Lung microvascular endothelial cell (primary cell): ENCODE data around the gene BBS1. TPM values are rescaled to one million over a fixed set of nuclear protein-coding genes. Genes with fewer than 3 reads are reported as not detected.
"Not testable (repeated sequence)": the region's sequence is repeated elsewhere in the genome, so short reads cannot be mapped to it uniquely, and the experiment has no call there.

Experiments used
- DNase-seq, 2 donors: peaks; one replicate each; pipeline versions ENCODE4 v3.0.0 to v3.0.0-alpha.2; 2010; ENCODE audit warnings: low read depth in 2 of 2
- total RNA-seq: library from RNA; depleted of rRNA; stranded (reverse); fragments of >200 nt; gene quantifications from 2 replicates; pipeline ENCODE4 v1.2.1, GENCODE V29; 2014

BBS1 gene
- total RNA-seq, 1 donor from 2014 or later: 12.1 TPM

DNA sequence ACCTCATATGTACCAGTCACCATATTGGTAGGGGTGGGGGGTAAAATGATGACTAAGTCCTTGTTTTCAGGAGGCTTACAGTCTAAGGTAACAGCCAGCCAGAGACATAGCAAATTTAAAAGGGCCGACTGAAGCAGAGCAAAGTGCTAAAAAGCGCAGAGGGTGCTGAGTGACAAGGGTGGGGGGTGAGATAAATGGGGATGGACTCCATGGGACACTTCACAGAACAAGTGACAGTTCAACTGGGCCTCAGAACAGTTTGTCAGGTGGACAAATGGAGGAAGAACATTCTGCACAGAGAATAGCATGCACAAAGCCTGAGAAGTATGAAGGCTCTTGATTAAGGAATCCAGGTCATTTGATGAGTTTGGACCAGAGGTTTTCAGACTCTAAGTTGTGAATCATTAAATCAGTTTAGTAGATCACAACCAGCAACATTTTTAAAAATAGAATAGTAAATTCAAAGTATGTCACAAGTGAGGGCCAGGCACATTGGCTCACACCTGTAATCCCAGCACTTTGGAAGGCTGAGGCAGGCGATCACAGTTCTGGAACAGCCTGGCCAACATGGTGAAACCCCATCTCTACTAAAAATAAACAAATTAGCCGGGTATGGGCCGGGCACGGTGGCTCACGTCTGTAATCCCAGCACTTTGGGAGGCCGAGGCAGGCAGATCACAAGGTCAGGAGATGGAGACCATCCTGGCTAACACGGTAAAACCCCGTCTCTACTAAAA, 14.0 kb downstream of the BBS1 start:
- DNase-seq: no peak

DNA sequence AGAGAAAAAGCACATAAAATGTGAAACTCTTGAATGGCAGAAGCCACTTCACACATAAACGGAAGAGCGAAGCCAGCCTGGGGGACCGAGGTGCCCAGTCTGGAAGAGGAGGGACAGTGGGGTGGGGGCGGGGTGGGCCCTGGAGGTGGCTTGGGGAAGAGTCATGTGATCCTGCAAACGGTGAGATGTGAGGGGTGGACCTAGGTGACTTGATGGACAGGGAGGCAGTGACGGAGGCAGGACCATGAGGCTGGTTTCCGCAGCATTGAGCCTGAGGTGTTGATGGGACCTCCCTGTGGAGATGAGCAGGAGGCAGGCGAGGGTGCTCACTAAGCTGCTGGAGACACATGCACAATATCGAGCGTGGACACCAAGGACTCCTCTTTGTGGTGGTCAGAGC, 18.6 kb downstream of the BBS1 start:
- DNase-seq: no peak

DNA sequence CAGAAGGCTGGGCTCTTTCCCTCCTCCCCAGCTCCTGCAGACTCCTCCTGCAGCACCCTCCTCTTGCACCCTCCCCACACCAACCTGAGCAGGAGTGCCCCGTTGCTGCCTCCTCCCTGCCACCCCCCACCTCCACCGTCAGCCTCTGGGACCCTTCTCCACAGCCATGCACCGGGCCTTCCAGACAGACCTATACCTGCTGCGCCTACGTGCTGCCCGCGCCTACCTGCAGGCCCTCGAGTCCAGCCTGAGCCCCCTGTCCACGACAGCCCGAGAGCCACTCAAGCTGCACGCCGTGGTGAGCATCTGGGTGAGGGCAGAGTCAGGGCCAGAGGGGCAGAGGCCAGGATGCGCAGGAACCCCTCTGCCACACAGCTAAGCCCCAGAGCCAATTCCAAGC, 19.2 kb downstream of the BBS1 start:
- no peak for DNase-seq

DNA sequence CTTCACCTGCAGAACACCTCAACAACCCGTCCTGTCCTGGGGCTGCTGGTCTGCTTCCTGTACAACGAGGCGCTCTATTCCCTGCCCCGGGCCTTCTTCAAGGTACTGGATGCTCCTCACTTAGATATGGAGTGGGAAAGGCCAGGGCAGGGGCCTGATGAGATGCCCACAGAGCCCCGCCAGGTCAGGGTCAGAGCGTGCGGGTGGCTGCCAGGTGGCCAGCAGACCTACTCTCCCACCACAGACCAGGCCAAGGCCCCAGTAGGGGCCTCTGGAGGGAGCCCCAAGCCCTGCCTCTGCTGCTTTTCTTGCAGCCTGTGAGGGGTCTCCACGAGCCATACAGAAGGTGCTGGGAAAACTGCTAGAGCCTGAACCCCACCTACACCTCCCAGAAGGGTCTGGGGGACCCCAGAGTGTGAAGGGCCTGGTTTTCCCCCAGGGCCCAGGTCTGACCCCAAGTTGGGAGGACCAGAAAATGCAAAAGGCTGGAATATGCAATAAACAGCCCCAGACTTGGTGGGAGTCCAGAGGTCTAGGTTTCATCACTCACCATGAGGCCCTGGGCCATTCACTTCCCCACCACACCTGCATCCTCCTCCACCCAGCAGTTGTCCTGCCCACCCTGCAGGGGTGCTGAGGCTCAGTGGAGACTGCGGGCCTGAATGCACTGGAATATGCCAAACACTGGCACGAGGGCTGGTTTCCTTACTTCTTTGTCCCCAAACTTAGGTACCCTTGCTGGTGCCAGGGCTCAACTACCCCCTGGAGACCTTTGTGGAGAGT, 20.7 kb downstream of the BBS1 start:
- DNase-seq: no peak

DNA sequence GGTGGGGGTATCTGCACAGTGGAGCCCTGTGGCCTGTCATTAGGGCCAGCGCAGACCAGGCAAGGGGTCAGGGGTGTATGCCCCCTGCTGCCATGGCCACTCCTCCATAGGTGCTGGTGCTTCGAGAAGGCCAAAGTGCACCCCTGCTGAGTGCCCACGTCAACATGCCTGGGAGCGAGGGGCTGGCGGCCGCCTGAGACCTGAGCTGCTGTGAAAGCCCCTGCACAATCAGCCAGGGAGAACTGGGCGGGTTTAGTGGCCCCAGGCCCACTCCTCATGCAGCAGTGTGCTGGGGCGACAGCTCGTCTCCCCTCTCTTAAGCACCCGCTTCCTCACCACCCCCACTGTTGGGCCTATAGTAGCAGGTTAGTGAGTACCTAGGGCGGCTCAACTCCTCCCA, 21.4 kb downstream of the BBS1 start:
- no peak for DNase-seq

DNA sequence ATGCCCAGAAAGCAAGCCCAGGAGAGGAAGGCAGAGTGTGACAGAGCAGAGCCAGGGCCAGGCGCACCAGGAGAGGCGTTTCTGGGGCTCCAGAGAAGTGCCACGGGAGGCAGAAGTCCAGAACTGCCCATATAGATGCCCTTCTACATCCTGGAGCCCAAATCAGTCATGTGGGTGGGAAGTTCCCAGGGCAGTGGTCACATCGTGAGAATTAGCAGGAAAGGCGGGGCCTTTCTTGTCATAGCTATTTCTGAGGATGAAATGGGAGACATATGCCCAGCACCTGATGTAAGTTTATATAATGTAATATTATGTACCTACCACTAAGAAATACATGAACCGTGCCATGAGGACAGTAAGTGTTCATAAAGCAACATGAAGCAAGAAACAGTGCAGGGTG, 22.3 kb downstream of the BBS1 start:
- no peak for DNase-seq

DNA sequence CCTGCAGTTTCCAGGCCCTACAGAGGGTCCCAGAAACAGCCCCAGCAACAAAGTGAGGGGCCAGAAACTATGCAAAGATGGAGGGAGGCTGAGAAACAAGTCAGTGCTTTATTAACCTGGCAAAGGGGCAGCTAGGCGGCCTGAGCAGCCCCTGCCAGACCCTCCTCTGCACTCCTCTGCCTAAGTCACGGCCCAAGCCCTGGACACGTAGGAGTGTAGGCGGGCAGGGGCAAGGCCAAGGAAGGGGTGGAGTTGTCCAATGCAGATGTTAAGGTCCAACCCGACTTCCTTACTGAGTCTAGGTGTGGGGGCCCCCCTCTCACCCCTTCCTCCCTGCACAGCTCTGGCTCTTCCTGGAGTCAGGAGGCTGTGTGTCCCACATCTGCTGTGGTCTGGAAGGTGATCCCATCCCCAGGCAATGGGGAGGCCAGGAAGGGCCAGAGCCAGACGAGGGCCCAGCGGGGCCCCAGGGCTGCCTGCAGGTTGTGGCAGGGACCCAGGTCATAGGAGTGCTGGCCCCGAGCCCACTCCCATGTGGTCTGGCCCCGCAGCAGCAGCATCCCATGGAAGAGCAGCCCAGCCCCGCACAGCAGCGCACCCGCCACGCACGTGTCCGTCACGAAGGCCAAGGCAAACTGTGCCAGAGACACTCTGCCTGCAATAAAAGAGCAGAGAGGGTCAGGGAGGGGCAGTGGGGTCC, 28.9 kb downstream of the BBS1 start:
- no peak for DNase-seq

DNA sequence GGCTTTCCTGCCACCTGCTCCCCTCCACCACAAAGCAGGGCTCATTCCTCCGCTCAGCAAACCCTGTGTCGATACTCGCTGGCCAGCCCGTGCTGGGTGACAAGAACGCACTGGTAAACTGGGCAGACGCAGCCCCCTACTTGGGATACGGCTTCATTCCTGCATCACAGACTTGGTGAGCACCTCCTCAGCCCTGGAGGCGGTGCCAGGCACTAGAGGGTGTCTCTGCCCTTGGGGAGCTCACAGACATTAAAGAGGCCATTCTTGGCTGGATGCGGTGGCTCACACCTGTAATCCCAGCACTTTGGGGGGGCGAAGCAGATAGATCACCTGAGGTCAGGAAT, 29.4 kb downstream of the BBS1 start:
- DNase-seq: no peak

DNA sequence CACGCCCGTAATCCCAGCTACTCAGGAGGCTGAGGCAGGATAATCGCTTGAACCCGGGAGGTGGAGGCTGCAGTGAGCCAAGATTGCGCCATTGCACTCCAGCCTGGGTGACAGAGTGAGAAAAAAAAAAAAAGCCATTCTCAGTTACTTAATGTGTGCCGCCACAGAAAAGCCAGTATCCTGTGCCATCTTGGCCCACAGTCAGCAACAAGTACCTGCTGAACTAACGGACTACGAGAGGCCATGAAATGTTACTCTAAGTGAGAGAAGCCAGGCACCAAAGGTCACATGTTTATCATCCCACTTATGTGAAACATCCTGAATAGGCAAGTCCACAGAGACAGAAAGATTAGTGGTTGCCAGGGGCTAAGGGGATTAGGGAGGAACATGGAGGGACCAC, 30.2 kb downstream of the BBS1 start:
- not testable (repeated sequence) for DNase-seq

DNA sequence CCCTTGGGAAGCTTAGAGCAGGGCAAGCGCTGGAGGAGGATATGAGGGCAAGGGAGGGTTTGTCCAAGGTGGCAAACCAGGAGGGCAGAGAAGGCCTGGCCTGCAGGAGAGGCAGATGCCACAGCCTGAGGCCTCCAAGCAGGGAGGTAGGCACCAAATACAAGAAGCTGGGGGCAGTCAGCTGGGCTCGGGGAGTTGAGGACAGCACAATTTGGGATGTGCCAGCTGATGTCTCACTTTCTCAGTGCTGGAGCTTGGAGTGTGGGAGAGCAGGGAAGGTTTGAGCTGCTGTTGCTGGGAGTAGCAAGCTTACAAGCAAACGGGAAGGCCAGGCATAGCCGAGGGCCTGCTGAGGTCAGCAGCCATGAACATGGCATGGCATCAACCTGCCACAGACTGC, 31.5 kb downstream of the BBS1 start:
- no peak for DNase-seq

DNA sequence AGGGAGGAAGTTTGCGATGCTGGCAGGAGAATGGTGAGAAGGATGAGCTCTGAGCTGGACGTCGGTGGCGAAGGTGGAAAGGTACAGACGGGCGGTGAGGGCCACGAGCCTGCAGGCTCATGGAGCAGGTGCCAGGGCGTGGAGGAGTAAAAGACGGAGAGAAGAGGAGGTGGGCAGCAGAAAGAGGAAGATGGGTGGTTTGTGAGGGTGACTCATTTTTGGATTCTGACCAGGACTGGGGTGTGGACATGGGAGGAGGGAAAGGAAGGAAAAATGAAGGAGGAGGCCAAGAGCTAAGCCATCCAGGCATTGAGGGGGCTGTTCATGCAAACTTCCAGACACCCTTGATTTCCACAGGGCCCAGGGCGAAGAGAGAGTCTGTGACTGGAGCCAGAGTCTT, 31.9 kb downstream of the BBS1 start:
- no peak for DNase-seq

DNA sequence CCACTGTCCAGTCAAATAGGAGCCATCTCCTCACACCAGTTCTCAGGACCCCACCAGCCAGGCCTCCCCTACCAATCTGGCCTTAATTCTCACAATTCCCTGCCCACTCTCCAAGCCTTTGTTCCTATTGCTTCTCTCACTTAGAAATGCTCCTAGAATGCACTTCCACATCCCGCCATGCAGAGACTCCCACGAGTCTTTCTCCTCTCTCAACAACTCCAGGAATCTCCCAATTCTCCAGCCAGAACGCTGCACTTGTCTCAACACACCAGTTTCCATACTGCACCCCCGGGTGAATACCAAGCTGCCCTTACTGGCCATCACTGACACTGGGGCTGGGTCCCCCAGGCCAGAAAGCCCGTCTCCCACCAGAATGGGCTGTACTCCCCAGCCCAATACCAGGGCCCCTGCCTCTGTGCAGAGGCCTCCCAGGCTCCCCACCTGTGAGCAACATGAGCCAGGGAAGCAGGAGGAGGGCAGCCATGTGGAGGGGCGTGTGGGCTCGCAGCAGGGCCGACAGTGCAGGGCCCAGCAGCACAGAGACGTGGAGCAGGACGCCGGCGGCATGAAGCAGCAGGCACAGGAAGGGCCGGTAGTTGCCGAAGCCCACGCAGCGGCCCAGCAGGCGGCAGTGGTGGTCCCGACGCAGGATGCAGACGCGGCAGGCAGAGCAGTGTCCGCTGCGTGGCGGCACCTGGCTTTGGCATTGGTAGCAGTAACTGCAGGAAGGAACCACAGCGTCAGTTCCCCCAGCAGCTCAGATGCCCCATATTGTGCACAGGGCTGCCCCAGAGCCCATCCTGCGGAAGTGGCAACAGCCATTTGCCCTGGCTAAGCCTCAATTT, 33.0 kb downstream of the BBS1 start:
- DNase-seq: peak; percentile 87 to 95

DNA sequence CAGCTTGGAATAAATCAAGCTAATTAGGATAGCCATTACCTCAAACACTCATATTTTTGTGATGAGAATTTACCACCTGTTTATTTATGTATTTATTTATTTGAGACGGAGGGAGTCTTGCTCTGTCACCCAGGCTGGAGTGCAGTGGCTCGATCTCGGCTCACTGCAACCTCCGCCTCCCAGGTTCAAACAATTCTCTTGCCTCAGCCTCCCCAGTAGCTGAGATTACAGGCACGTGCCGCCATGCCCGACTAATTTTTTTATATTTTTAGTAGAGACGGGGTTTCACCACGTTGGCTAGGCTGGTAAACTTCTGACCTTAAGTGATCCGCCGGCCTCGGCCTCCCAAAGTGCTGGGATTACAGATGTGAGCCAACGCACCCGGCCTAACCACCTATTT, 34.5 kb downstream of the BBS1 start:
- not testable (repeated sequence) for DNase-seq

DNA sequence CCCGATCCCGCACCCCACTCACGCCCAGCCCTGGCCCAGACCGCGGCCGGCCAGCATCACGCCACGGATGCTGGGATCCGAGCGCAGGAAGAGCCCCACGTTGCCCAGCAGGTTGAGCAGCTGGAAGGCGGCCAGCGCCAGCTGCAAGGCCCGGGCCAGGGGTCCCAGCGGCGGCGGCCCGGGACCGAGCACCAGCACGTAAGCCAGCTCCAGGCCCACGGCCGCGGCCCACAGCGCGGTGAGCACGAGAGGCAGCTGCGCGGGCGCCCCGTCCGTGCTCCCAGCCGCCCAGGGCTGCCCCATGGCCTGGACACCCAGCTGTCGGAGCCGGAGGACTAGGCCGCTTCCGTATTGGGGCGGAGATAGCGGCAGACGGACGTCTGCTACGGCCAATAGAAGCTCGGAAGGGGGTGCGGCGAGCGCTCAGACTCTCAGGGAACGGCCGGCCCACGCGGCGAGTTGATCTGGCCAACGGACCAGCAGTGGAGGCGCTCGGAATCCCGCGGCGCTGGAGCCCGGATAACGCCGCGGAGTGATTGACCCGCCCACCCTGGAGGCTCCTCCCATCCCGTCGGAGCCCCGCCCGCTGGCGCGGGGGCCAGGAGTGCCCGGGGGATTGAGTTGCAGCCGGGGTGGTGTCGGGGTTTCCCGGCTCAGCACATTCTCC, 35.4 kb downstream of the BBS1 start, which contains the start of gene ZDHHC24:
ZDHHC24 (minus strand) TSS at position 348 of the 667 bp plus-strand sequence; CDS start at position 303, 45 bp downstream.
- peak; percentile 98 for DNase-seq

DNA sequence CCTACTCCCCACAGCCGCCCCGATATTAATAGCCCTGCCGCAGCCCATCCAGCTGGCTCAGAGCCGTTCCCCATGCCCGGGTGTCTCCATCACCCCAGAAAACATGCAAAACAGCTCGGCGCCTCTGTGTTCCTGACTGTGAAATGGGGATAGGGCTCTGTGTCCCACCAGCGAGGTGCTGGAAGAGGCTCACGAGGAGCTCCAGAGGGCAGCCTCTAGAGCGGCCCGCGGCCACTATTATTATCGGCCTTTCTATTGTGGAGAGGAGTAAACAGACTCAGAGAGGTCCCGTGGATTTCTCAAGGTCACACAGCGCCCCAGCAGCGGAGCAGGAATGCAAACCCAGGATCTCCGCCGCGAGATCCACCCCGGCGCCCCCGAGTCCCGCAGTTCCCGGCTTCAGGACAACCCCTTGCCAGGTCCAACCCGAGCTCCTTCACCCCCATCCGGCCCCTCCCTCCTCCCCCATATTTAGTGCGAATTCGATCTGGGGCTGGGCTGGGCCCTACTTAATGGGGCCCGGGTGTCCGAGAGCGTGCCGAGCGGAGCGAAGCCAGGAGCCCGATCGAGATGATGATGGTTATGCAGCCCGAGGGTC, 36.0 kb downstream of the BBS1 start, which contains the start of gene ACTN3:
ACTN3 (plus strand) TSS at position 536 of the 598 bp plus-strand sequence; CDS start at position 571, 35 bp downstream.
- DNase-seq: no peak

DNA sequence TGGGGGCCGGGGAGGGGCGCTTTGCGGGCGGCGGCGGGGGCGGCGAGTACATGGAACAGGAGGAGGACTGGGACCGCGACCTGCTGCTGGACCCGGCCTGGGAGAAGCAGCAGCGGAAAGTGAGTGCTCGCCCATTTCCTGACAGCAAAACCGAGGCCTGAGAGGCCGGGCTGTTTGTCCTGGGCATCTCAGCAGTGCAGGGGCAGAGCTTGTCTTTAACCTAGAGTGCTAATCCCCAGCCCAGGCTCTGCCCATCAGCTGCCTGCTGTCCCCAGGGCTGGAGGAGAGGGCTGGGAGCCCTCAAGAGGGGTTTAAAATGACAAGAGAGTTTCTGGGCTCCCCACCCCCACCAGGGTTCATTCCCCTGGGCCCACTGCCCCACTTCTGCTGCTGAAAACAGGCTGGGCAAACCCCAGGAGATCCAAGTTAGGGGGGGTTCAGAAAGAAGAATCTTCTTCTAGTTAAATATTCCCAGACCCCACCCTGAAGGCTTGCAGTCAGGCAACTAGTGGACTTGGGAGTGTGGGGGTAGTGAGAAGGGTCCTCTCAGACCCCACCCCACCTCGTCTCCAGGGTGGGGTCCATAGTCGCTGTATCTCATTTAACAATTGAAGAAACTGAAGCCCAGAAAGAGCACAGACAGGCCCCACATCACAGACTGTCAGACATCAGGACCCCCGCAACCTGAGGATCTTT, 36.7 kb downstream of the BBS1 start:
- no peak for DNase-seq

DNA sequence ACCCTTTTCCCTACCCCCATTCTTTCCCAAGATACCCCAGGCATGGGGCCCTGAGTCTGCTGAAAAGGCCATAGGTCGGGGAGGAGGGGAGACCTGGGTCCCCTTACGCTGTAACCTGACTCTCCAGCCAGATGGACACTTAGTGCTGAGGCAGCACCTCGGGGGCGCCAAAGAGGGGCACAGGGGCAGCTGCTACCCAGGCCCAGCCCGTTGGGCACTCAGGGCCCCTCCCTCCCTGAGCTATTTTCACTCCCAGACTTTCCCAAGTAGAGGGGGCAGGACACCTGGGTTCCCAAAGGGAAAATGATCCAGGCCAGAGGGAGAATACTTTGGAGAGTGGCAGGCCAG, 37.2 kb downstream of the BBS1 start:
- no peak for DNase-seq

DNA sequence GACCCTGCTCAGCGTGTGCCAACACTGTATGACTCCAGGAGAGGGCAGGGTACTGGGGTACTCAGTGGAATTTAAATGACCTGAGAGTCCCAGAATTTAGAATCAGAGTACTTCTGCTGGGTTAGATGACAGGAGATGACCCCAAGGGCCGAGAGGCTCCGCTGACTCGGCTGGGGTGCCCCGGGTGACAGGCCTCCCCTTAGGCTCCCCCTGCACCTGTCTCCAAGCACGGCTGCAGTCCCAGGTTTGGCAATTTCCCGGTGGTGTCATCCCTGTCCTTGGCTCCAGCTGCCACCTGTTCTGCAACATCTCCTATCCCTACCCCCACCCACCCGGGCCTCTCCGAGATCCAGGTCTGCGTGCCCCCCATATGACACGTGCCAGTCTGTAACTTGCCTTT, 37.6 kb downstream of the BBS1 start:
- no peak for DNase-seq

DNA sequence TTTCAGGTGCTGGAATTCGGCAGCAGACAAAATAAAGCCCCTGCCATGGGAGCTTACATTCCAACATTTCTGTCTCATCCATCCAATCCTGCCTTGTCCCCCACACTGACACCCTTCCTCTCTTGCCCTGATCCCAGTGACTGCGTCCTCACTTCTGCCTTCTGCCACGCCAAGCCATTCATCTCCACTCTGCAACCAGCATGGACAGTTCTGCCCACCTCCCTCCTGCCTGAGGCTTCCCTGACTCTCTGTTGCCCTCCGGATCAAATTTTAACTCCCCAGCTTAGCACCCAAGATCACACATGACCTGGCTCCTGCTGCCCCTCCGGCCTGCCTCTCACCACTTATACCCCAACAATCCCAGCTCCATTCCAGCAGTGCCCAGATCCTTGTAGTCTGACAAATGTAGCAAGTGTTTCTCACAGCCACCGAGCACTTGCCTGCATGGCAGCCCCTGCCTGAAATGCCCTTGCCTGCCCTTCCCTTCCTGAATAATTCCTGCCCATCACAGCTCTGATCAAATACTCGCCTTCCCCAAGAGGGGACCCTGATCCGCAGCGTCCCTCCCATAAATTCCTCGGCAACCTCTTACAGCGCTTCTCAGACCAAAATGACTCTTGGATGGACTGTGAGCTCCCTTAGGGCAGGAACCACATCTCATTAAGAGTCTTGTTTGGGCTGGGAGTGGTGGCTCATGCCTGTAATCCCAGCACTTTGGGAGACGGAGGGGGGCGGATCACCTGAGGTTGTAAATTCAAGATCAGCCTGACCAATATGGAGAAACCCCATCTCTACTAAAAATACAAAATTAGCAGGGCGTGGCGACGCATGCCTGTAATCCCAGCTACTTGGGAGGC, 38.6 kb downstream of the BBS1 start:
- no peak for DNase-seq
